ENCODE data around the gene CDK9.

The CDK9 gene

GRCh38 chr9:127805620-127806019 is 19.8 kb downstream of the CDK9 start:
- no peak for DNase-seq

DNA sequence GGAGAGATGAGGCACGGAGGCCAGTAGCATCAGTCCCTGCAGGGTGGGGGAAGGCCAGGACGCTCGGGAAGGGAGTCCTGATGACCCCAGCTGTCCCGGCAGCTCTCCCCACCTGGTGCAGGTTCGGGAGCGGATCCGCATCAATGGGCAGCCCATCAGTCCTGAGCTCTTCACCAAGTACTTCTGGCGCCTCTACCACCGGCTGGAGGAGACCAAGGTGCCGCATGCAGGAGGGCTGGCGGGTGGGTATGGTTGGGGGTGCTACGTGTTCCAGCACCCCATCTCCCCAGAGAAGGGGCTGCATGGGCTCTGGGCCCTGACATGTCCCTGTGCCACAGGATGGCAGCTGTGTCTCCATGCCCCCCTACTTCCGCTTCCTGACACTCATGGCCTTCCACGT is 21.0 kb downstream of the CDK9 start:
- no peak for DNase-seq

- no peak for DNase-seq
Observed at GRCh38 chr9:127808347-127809001, 22.6 kb downstream of the CDK9 start.

- DNase-seq: no peak
Observed at GRCh38 chr9:127809002-127809539, 23.2 kb downstream of the CDK9 start.

GRCh38 chr9:127809540-127810377 is 23.9 kb downstream of the CDK9 start:
- no peak for DNase-seq

GRCh38 chr9:127810378-127811187 is 24.7 kb downstream of the CDK9 start:
- no peak for DNase-seq

- no peak for DNase-seq
Observed at GRCh38 chr9:127812011-127812410, 26.2 kb downstream of the CDK9 start.

GRCh38 chr9:127812936-127813675 is 27.3 kb downstream of the CDK9 start:
- DNase-seq: no peak

- DNase-seq: no peak
Observed at GRCh38 chr9:127813686-127814226, 27.9 kb downstream of the CDK9 start.

DNA sequence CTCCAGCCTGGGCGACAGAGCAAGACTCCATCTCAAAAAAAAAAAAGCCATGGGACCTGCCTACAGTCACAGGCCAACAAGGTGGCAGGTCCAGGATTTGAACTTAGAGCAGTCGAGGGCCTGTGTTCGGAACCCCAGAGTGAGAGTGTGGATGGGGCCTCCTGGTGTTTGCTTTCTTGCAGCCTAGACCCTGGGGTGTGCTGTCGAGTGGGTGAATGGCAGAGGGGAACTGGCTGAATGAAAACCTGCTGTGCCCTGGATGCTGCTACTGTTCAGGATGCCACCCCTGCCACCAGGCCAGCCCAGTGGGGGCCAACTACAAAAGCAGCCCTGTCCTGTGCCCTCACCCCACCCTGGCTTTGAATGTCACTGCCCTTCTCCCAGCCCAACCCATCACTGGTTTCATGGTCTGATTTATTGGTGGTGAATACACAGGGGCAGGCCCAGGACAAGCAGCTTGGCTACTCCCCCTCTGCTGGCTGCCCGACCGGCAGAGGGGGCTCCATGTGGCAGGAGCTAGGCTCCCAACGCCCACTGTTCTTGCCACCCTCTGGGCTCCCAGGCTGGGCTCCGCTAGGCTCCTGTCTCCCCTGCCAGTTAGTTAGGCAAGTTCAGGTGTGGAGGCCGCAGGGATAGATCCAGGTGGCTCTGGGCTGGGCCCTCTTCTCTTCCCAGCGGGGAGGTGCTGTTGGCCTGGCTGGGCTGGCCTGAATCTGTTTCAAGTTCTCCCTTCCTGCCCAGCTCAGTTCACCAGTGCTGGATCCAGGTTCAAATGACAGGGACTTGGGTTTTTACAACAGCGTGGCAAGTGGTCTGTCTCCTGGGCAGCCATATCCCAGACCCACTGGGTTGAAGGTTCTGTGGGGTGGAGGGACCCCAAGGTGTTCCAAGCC is 29.0 kb downstream of the CDK9 start:
- DNase-seq: no peak

DNA sequence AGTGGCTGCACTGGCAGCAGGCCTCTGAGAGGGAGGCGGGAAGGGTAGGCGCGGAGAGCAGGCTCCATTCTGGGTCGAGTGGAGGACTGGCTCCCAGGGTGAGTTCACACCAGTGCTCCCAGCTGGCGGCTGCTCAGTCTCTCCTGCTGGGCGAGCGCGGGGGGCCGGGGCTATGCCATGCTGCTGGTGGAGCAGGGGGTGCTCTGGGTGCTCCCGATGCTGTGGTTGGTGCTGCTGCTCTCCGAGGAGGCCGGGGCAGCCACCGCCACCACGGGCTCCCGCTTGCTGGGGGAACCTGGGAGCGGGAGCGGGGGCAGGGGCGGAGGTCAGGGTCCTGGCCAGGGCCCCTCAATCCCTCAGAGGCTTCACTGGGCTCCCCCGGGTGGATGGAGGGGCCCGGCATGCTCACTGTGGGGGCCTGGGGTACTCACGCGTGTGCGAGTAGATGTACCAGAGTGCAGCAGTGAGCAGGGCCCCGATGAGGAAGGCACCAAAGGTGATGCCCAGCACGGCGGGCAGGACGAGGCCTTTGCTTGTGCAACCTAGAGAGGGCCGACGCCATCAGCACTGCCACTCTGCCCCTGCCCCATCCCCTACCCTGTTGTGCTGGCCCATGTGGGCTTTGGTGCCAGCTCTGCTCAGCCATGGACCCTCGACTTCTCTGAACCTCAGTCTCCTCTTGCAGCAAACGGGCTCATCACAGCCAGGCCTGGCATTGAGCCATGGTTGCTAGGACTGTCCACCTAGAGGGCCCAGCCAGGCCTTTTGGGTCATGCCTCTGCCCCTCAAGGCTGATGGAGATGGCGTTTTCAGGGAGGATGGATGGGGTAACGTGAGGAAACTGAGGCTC is 29.9 kb downstream of the CDK9 start:
- DNase-seq: no peak

DNA sequence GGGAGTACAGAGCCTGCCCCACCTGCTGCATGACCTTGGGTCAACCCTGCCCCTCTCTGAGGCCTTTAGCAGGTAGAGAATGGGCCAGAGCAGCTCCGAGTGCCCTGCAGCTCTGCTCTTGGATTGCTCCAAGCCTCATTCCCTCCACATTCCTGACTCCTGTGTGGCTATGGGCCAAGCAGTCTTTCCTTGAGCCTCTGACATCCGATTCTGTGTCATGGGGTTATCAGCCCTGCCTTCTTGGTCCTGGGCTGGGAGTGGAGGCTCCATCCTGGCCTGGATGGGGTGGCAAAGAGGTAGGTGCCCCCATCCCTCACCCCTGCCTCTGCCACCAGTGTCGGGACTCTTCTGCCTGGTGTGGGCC is 30.5 kb downstream of the CDK9 start:
- DNase-seq: no peak

- DNase-seq: no peak
Observed at GRCh38 chr9:127816728-127817127, 30.9 kb downstream of the CDK9 start.

- no peak for DNase-seq
Observed at GRCh38 chr9:127817881-127818434, 32.1 kb downstream of the CDK9 start.

GRCh38 chr9:127818574-127818973 is 32.7 kb downstream of the CDK9 start:
- DNase-seq: no peak

GRCh38 chr9:127822108-127822507 is 36.3 kb downstream of the CDK9 start:
- DNase-seq: no peak

GRCh38 chr9:127825319-127826051 is 39.7 kb downstream of the CDK9 start:
- no peak for DNase-seq

DNA sequence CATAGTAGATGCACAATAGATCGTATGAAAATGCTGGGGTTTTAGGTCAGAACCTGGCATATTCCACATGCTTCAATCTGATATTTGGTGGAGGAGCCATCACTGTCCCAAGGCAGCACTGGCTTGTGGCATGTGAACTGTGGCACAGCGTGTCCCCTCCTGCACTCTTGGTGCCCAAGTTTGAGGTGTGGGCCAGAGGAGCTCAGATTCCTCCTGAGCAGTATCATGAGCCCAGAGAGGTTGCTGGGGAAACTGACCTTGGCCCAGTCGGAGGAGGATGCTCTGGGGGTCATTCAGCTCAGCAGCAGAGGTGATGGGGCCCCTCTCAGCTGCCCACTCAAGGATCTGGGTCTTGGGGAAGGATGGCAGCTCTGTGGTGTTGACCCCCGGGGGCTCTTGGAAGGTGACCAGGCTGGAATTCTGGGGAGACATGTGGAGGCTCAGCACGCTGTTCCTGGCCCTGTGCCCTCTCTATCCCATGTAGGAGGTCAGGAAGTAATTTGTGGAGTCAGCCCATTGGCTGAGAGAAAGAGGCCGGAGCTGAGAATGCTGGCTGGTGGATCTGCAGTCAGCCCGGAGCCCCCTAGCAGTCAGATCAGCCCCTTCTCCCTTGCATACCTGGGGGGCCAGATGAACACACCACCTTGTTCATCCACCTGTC is 40.5 kb downstream of the CDK9 start:
- no peak for DNase-seq

Data from bone marrow (tissue), 2 donors.